Rectal smooth muscle tissue (tissue), 1 donor: ENCODE data around the gene TRIM5.
"Not testable (repeated sequence)": the region's sequence is repeated elsewhere in the genome, so short reads cannot be mapped to it uniquely, and the experiment has no call there.

ENCODE experiments used
- H3K27ac ChIP-seq: one replicate; pipeline ENCODE4 v1.7.0; 2013; ENCODE audit warnings: low read depth, low read length, inconsistent platforms
- H3K27me3 ChIP-seq: one replicate; pipeline ENCODE4 v1.7.0; 2013; ENCODE audit warnings: low read length; ENCODE audit not compliant: control insufficient read depth, insufficient read depth
- H3K36me3 ChIP-seq: one replicate; pipeline ENCODE4 v1.7.0; 2013; ENCODE audit warnings: low read length; ENCODE audit not compliant: control insufficient read depth, insufficient read depth
- H3K4me1 ChIP-seq: one replicate; pipeline ENCODE4 v1.7.0; 2013; ENCODE audit warnings: low read length; ENCODE audit not compliant: control insufficient read depth, insufficient read depth
- H3K4me3 ChIP-seq: one replicate; pipeline ENCODE4 v1.7.0; 2013; ENCODE audit warnings: low read length
- H3K9ac ChIP-seq: one replicate; pipeline ENCODE4 v1.7.0; 2013; ENCODE audit warnings: low read length

Gene TRIM5

GRCh38 chr11:5682890-5683441 is 1.9 kb downstream of the TRIM5 start:
- H3K4me1 ChIP-seq, H3K9ac ChIP-seq, H3K27me3 ChIP-seq, H3K4me3 ChIP-seq, H3K36me3 ChIP-seq, H3K27ac ChIP-seq: not testable (repeated sequence)

GRCh38 chr11:5679811-5680210 is 5.1 kb downstream of the TRIM5 start:
- Histone ChIP-seq H3K36me3 (peaks cover 12% of the 10 kb centered on the region), H3K27ac (no peak overlapping the region), H3K27me3 (no peaks in the 10 kb centered on the region), H3K4me1 (peaks cover 4% of the 10 kb centered on the region), H3K4me3 (no peak overlapping the region), H3K9ac (no peak overlapping the region)

- H3K9ac ChIP-seq = no peak overlapping the region
- peaks cover 15% of the 10 kb centered on the region for H3K36me3 ChIP-seq
- H3K4me1 ChIP-seq = no peaks in the 10 kb centered on the region
- H3K27ac ChIP-seq = no peak overlapping the region
- H3K4me3 ChIP-seq = no peak overlapping the region
- no peaks in the 10 kb centered on the region for H3K27me3 ChIP-seq
These were observed 10.5 kb downstream of the TRIM5 start for GRCh38 chr11:5674391-5674790.

GRCh38 chr11:5671831-5672230 is 13.0 kb downstream of the TRIM5 start:
- Histone ChIP-seq H3K27me3 (no peaks in the 10 kb centered on the region), H3K4me3 (no peak overlapping the region), H3K4me1 (no peaks in the 10 kb centered on the region), H3K9ac (no peak overlapping the region), H3K27ac (no peak overlapping the region), H3K36me3 (peaks cover 7% of the 10 kb centered on the region)

- H3K36me3 ChIP-seq = peaks cover 6% of the 10 kb centered on the region
- H3K27ac ChIP-seq = no peak overlapping the region
- no peak overlapping the region for H3K4me3 ChIP-seq
- no peaks in the 10 kb centered on the region for H3K4me1 ChIP-seq
- H3K9ac ChIP-seq = no peak overlapping the region
- no peaks in the 10 kb centered on the region for H3K27me3 ChIP-seq
These were observed 18.5 kb downstream of the TRIM5 start for GRCh38 chr11:5666402-5666793.

- Histone ChIP-seq H3K27ac (no peak overlapping the region), H3K9ac (no peak overlapping the region), H3K27me3 (no peaks in the 10 kb centered on the region), H3K4me3 (no peak overlapping the region), H3K4me1 (no peaks in the 10 kb centered on the region), H3K36me3 (peaks cover 4% of the 10 kb centered on the region)
These were observed 19.0 kb downstream of the TRIM5 start for GRCh38 chr11:5665746-5666401.

GRCh38 chr11:5665051-5665570 is 19.8 kb downstream of the TRIM5 start:
- H3K4me3 ChIP-seq = no peak overlapping the region
- no peak overlapping the region for H3K9ac ChIP-seq
- peaks cover 3% of the 10 kb centered on the region for H3K36me3 ChIP-seq

GRCh38 chr11:5663511-5663910 is 21.4 kb downstream of the TRIM5 start:
- Histone ChIP-seq H3K27me3 (no peaks in the 10 kb centered on the region), H3K9ac (no peak overlapping the region), H3K27ac (no peak overlapping the region), H3K4me3 (no peak overlapping the region), H3K36me3 (peaks cover 3% of the 10 kb centered on the region), H3K4me1 (no peaks in the 10 kb centered on the region)

More at GRCh38 chr11:5665051-5665570, 19.8 kb downstream of the TRIM5 start:
- H3K27ac ChIP-seq = no peak overlapping the region
- H3K4me1 ChIP-seq = no peaks in the 10 kb centered on the region
- no peaks in the 10 kb centered on the region for H3K27me3 ChIP-seq

- H3K27ac ChIP-seq = no peak overlapping the region
- no peaks in the 10 kb centered on the region for H3K4me1 ChIP-seq
- no peak overlapping the region for H3K4me3 ChIP-seq
- no peaks in the 10 kb centered on the region for H3K27me3 ChIP-seq
- no peaks in the 10 kb centered on the region for H3K36me3 ChIP-seq
- H3K9ac ChIP-seq = no peak overlapping the region
These were observed 26.6 kb downstream of the TRIM5 start for GRCh38 chr11:5658318-5658717.

- not testable (repeated sequence) for H3K4me3 ChIP-seq, H3K27me3 ChIP-seq, H3K4me1 ChIP-seq, H3K36me3 ChIP-seq, H3K9ac ChIP-seq, H3K27ac ChIP-seq
These were observed 27.9 kb downstream of the TRIM5 start for GRCh38 chr11:5656956-5657355.

- Histone ChIP-seq H3K9ac (no peak overlapping the region), H3K4me1 (no peaks in the 10 kb centered on the region), H3K36me3 (no peaks in the 10 kb centered on the region), H3K27me3 (no peaks in the 10 kb centered on the region), H3K4me3 (no peak overlapping the region), H3K27ac (no peak overlapping the region)
These were observed 29.4 kb downstream of the TRIM5 start for GRCh38 chr11:5655474-5655873.

- H3K36me3 ChIP-seq = no peaks in the 10 kb centered on the region
- H3K27me3 ChIP-seq = no peaks in the 10 kb centered on the region
- no peak overlapping the region for H3K4me3 ChIP-seq
- no peak overlapping the region for H3K9ac ChIP-seq
- H3K27ac ChIP-seq = no peak overlapping the region
- no peaks in the 10 kb centered on the region for H3K4me1 ChIP-seq
These were observed 38.7 kb downstream of the TRIM5 start for GRCh38 chr11:5646139-5646538.

- H3K27ac ChIP-seq = no peak overlapping the region
- no peak overlapping the region for H3K4me3 ChIP-seq
- no peaks in the 10 kb centered on the region for H3K27me3 ChIP-seq
- H3K9ac ChIP-seq = no peak overlapping the region
- H3K4me1 ChIP-seq = no peaks in the 10 kb centered on the region
- H3K36me3 ChIP-seq = no peaks in the 10 kb centered on the region
These were observed 41.3 kb downstream of the TRIM5 start for GRCh38 chr11:5643585-5643984.
